Osteoblast (primary cell): Measurements from ENCODE around the gene RAD51B. TPM values are rescaled to one million over a fixed set of nuclear protein-coding genes. Genes with fewer than 3 reads are reported as not detected.
"Not testable (repeated sequence)": the region's sequence is repeated elsewhere in the genome, so short reads cannot be mapped to it uniquely, and the experiment has no call there.

Experiments used
- DNase-seq: peaks from one replicate; pipeline ENCODE4 v3.0.0; 2011; ENCODE audit warnings: low spot score, mixed read lengths; ENCODE audit not compliant: insufficient read length; ENCODE audit errors: missing footprints
- H2AFZ ChIP-seq: 2 replicates; pipeline ENCODE4 v1.6.0; 2011; ENCODE audit warnings: mild to moderate bottlenecking, low read length
- H3K27ac ChIP-seq: 2 replicates; pipeline ENCODE4 v1.5.1; 2011; ENCODE audit warnings: mild to moderate bottlenecking, low read depth, low read length, moderate library complexity
- H3K27me3 ChIP-seq: 2 replicates; pipeline ENCODE4 v1.6.0; 2012; ENCODE audit warnings: mild to moderate bottlenecking, control low read depth, inconsistent platforms, low read length, moderate library complexity; ENCODE audit not compliant: insufficient read depth
- H3K36me3 ChIP-seq: 2 replicates; pipeline ENCODE4 v1.5.1; 2011; ENCODE audit warnings: mild to moderate bottlenecking, low read length, control low read depth, moderate library complexity; ENCODE audit not compliant: insufficient read depth
- H3K4me1 ChIP-seq: 2 replicates; pipeline ENCODE4 v1.5.1; 2011; ENCODE audit warnings: mild to moderate bottlenecking, low read length, control low read depth, moderate library complexity; ENCODE audit not compliant: insufficient read depth
- H3K4me2 ChIP-seq: 2 replicates; pipeline ENCODE4 v1.6.0; 2011; ENCODE audit warnings: mild to moderate bottlenecking, low read length; ENCODE audit not compliant: insufficient read depth
- H3K4me3 ChIP-seq: fragments of 200-600 bp; sonication (generic); 3 replicates; pipeline ENCODE4 v1.5.1; 2012; ENCODE audit warnings: mild to moderate bottlenecking, low read length, inconsistent platforms; ENCODE audit not compliant: insufficient read depth
- H3K79me2 ChIP-seq: 2 replicates; pipeline ENCODE4 v1.6.0; 2012; ENCODE audit warnings: mild to moderate bottlenecking, low read length, control low read depth, inconsistent platforms; ENCODE audit not compliant: insufficient read depth
- H3K9me3 ChIP-seq: 2 replicates; pipeline ENCODE4 v1.5.1; 2011; ENCODE audit warnings: low read depth, low read length, control low read depth
- H4K20me1 ChIP-seq: 2 replicates; pipeline ENCODE4 v1.6.0; 2012; ENCODE audit warnings: mild to moderate bottlenecking, low read length, control low read depth; ENCODE audit not compliant: insufficient read depth
- CTCF ChIP-seq: IDR thresholded peaks from 2 replicates; pipeline ENCODE4 v1.5.1; 2011; ENCODE audit warnings: mild to moderate bottlenecking, low read depth, low read length, moderate library complexity; ENCODE audit errors: extremely low read depth
- total RNA-seq: library from RNA; depleted of rRNA; stranded (reverse); fragments of >200 nt; gene quantifications from 2 replicates; pipeline ENCODE4 v1.2.3, GENCODE V29; 2012

Gene RAD51B
- total RNA-seq, 1 donor = 13.8 TPM

- DNase-seq = no peak
These were observed 396.5 kb downstream of the RAD51B start for GRCh38 chr14:68216079-68216478.

DNA sequence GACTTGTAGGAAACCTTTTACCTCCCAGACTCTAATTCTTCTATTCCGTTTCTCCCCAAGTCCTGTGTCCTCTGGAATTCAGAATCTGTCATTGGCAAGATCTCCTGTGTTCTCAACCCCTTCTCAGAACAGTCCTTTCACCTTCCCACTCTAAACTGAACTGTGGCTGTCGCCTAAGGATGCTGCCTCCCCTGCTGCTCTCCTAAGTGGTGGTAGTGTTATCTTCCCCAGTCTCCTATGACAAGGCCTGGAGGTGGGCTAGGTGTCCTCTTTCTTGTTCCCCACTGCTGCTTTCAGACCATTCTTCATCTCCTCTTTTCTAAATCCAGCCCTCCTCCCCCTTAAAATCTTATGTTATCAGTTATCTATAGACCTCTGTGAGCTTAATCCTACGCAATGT, 397.4 kb downstream of the RAD51B start:
- Histone ChIP-seq H3K27me3 (no peaks in the 10 kb centered on the region), H3K4me3 (no peak overlapping the region), H3K4me1 (no peaks in the 10 kb centered on the region), H3K4me2 (no peak overlapping the region), H2AFZ (no peak overlapping the region), H3K79me2 (no peaks in the 10 kb centered on the region), H3K27ac (no peak overlapping the region), H3K36me3 (no peaks in the 10 kb centered on the region), H4K20me1 (no peaks in the 10 kb centered on the region), H3K9me3 (no peaks in the 10 kb centered on the region)
- no peak for TF ChIP-seq CTCF
- no peak for DNase-seq

More at GRCh38 chr14:68216079-68216478, 396.5 kb downstream of the RAD51B start:
- peaks cover 9% of the 10 kb centered on the region for H3K4me1 ChIP-seq
- H3K4me2 ChIP-seq = no peak overlapping the region
- no peaks in the 10 kb centered on the region for H4K20me1 ChIP-seq
- H3K9me3 ChIP-seq = no peaks in the 10 kb centered on the region
- H3K79me2 ChIP-seq = no peaks in the 10 kb centered on the region
- H3K27ac ChIP-seq = no peak overlapping the region
- H3K4me3 ChIP-seq = no peak overlapping the region
- H3K36me3 ChIP-seq = no peaks in the 10 kb centered on the region
- no peak overlapping the region for H2AFZ ChIP-seq
- TF ChIP-seq CTCF = no peak
- H3K27me3 ChIP-seq = no peaks in the 10 kb centered on the region

GRCh38 chr14:68217791-68218340, 398.3 kb downstream of the RAD51B start:
- H3K36me3 ChIP-seq = no peaks in the 10 kb centered on the region
- TF ChIP-seq CTCF = no peak
- no peak for DNase-seq
- H2AFZ ChIP-seq = no peak overlapping the region
- H3K27me3 ChIP-seq = no peaks in the 10 kb centered on the region
- no peak overlapping the region for H3K4me3 ChIP-seq
- H4K20me1 ChIP-seq = no peaks in the 10 kb centered on the region
- no peak overlapping the region for H3K4me2 ChIP-seq
- no peaks in the 10 kb centered on the region for H3K9me3 ChIP-seq
- no peaks in the 10 kb centered on the region for H3K79me2 ChIP-seq
- no peak overlapping the region for H3K27ac ChIP-seq
- no peaks in the 10 kb centered on the region for H3K4me1 ChIP-seq

DNA sequence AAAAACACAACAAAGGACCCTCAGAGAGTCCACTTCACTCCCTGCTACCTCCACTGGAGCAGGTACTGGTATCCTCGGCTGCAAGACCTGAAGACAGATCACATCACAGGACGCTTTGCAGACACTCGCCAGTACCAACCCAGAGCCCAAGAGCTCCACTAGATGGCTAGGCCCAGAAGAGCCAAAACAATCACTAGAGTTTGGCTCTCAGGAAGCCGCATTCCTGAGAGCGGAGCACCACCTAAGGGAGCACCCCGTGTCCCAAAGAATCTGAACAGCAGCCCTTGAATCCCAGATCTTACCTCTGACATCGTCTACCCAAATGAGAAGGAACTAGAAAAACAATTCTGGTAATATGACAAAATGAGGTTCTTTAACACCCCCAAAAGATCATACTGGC, 399.8 kb downstream of the RAD51B start:
- Histone ChIP-seq H3K27ac (no peak overlapping the region), H3K36me3 (no peaks in the 10 kb centered on the region), H3K9me3 (no peaks in the 10 kb centered on the region), H2AFZ (no peak overlapping the region), H3K79me2 (no peaks in the 10 kb centered on the region), H3K4me3 (no peak overlapping the region), H3K27me3 (no peaks in the 10 kb centered on the region), H3K4me2 (no peak overlapping the region), H4K20me1 (no peaks in the 10 kb centered on the region), H3K4me1 (no peaks in the 10 kb centered on the region)
- no peak for TF ChIP-seq CTCF
- no peak for DNase-seq

DNA sequence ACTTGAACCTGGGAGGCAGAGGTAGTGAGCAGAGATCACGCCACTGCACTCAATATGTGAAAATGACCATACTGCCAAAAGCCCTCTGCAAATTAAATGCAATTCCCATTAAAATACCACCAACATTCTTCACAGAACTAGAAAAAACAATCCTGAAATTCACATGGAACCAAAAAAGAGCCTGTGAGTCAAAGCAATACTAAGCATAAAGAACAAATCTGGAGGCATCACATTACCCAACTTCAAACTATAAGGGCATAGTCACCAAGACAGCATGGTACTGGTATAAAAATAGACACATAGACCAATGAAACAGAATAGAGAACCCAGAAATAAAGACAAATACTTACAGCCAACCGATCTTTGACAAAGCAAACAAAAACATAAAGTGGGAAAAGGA, 401.5 kb downstream of the RAD51B start:
- H4K20me1 ChIP-seq, DNase-seq, H2AFZ ChIP-seq, H3K4me1 ChIP-seq, H3K4me2 ChIP-seq, H3K27ac ChIP-seq, H3K36me3 ChIP-seq, H3K9me3 ChIP-seq, H3K79me2 ChIP-seq, H3K27me3 ChIP-seq, H3K4me3 ChIP-seq: not testable (repeated sequence)
